ENCODE measurements around the gene UBA3. TPM values are rescaled to one million over a fixed set of nuclear protein-coding genes. Genes with fewer than 3 reads are reported as not detected.

Gene UBA3
- total and polyA plus RNA-seq, 2 of the 13 experiments (the other 11 are each of a cell fraction or from before 2014, with no cell fraction given) = 40.7 to 49.0 TPM

DNA sequence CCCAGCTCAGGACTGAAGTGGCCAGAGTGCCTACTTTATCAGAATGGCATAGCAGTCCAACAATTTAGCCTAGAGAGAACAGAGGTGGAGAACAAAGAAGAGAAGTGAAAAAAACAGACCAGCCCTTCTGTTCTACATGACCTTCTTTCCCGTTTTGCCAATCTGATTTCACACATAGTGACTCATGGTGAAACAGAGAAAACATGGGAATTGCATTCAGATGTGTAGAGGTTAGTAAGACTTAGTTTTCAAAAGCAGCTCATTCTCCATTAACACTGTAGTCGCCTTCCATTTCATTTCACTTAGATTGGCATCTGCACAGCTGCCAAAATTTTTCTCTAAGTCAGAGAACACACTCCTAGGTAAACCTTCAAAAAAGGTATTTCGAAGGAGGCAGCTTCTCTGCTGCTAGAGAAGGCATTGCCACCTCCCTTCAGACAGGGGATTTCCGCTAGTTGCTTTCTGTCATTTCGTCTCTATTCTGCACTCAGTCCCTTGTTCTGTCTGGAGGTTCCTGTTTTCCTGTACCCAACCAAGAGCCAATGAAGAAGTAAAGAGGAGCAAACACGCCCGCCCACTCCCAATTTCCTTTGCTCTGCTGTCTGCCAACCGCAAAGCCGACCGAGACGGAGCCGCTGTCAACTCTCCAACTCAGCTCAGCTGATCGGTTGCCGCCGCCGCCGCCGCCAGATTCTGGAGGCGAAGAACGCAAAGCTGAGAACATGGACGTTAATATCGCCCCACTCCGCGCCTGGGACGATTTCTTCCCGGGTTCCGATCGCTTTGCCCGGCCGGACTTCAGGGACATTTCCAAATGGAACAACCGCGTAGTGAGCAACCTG lies 4.4 kb upstream of the UBA3 start, which contains the start of gene ARL6IP5 (continued):
- TF ChIP-seq ZFP90 (CRISPR knock-in tag; IDR thresholded peaks at IDR 0.05; ENCODE audit: borderline replicate concordance) (no peak), ZNF383 (CRISPR knock-in tag; IDR thresholded peaks at IDR 0.05; ENCODE audit: borderline replicate concordance) (no peak), RCOR2 (CRISPR knock-in tag; IDR thresholded peaks at IDR 0.05) (no peak), ZNF512 (CRISPR knock-in tag; IDR thresholded peaks at IDR 0.05) (no peak), MED8 (CRISPR knock-in tag; IDR thresholded peaks at IDR 0.05; ENCODE audit: insufficient replicate concordance) (no peak), ZNF335 (CRISPR knock-in tag; IDR thresholded peaks at IDR 0.05) (no peak), FIP1L1 (IDR thresholded peaks at IDR 0.05; ENCODE audit: borderline replicate concordance, insufficient read depth, low read depth, low read length) (no peak), NR2F1 (CRISPR knock-in tag; IDR thresholded peaks at IDR 0.05) (no peak), CAMTA2 (CRISPR knock-in tag; IDR thresholded peaks at IDR 0.05; ENCODE audit: borderline replicate concordance) (no peak), MAFG (CRISPR knock-in tag; IDR thresholded peaks at IDR 0.05) (no peak), RFXANK (CRISPR knock-in tag; IDR thresholded peaks at IDR 0.05) (no peak), TEAD2 (CRISPR knock-in tag; IDR thresholded peaks at IDR 0.05) (no peak), KLF15 (CRISPR knock-in tag; IDR thresholded peaks at IDR 0.05; ENCODE audit: borderline replicate concordance) (no peak), CREB1 (IDR thresholded peaks at IDR 0.05) (no peak), CREB1 (CRISPR knock-in tag; IDR thresholded peaks at IDR 0.05) (no peak), ZBTB7B (CRISPR knock-in tag; IDR thresholded peaks at IDR 0.05) (peak; percentile 14; the same call in 1 of the 2 replicates), CCAR2 (optimal IDR thresholded peaks at IDR 0.05; ENCODE audit: low read depth, low read length) (no peak), JUNB (CRISPR knock-in tag; IDR thresholded peaks at IDR 0.05; ENCODE audit: borderline replicate concordance) (no peak), MTA1 (CRISPR knock-in tag; IDR thresholded peaks at IDR 0.05; ENCODE audit: borderline replicate concordance) (no peak), ZNF841 (CRISPR knock-in tag; IDR thresholded peaks at IDR 0.05; ENCODE audit: borderline replicate concordance) (no peak), HCFC1 (IDR thresholded peaks at IDR 0.05; ENCODE audit: low read depth, low read length) (no peak), XBP1 (CRISPR knock-in tag; IDR thresholded peaks at IDR 0.05) (no peak), ZBTB2 (CRISPR knock-in tag; IDR thresholded peaks at IDR 0.05; ENCODE audit: low read depth) (no peak), SALL2 (CRISPR knock-in tag; IDR thresholded peaks at IDR 0.05) (no peak), MIER3 (CRISPR knock-in tag; IDR thresholded peaks at IDR 0.05; ENCODE audit: borderline replicate concordance) (0 out of 2 replicates have a peak, but pooled peaks have one; percentile 52)
- TF ChIP-seq, protein P1, sequence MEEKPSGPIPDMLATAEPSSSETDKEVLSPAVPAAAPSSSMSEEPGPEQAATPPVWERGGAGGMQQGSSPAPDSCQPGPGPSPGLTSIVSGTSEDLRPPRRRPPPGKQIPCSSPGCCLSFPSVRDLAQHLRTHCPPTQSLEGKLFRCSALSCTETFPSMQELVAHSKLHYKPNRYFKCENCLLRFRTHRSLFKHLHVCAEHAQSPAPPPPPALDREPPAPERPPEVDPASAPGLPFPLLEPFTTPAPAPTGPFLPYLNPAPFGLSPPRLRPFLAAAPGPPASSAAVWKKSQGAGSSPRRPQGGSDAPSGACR (CRISPR knock-in tag; IDR thresholded peaks at IDR 0.05) = no peak
